ENCODE measurements around the gene GATD1.

GATD1 gene

GRCh38 chr11:813072-813455, 35.8 kb upstream of the GATD1 start:
- H3K4me2 ChIP-seq (ENCODE audit: low read length) = no peak overlapping the region
- WGBS (ENCODE audit: extremely low coverage, insufficient coverage, low lambda C conversion rate) = no CpG with 5 or more reads among the region's 6 CpGs
- peaks cover 19% of the 10 kb centered on the region for H3K36me3 ChIP-seq (ENCODE audit: control insufficient read depth, insufficient read depth, low read length)
- H3K4ac ChIP-seq (ENCODE audit: low read depth, low read length) = no peak overlapping the region
- no peak overlapping the region for H2BK120ac ChIP-seq (ENCODE audit: low read depth, low read length)
- H3K79me1 ChIP-seq (ENCODE audit: low read length) = peaks cover 19% of the 10 kb centered on the region
- H3K23ac ChIP-seq (ENCODE audit: low read length) = no peak overlapping the region
- H3K4me3 ChIP-seq (ENCODE audit: low read length) = no peak overlapping the region
- H3K79me2 ChIP-seq (ENCODE audit: control insufficient read depth, insufficient read depth, low read length) = peaks cover 33% of the 10 kb centered on the region
- H2BK5ac ChIP-seq (ENCODE audit: low read length) = no peak overlapping the region
- H3K56ac ChIP-seq (ENCODE audit: low read length) = no peak overlapping the region
- no peak for DNase-seq
- H3K27ac ChIP-seq (ENCODE audit: low read depth, low read length) = no peak overlapping the region
- no peaks in the 10 kb centered on the region for H3K27me3 ChIP-seq (ENCODE audit: insufficient read depth, low read length, poor library complexity)
- H4K8ac ChIP-seq (ENCODE audit: low read depth, low read length) = no peak overlapping the region
- H3K4me1 ChIP-seq (ENCODE audit: control insufficient read depth, low read depth, low read length) = peaks cover 3% of the 10 kb centered on the region
- H2BK15ac ChIP-seq (replicated peaks; ENCODE audit: low read depth) = no peak overlapping the region
- no peak overlapping the region for H3K9ac ChIP-seq (ENCODE audit: low read length)
- H3K18ac ChIP-seq (ENCODE audit: low read length) = no peak overlapping the region
- no peak overlapping the region for H4K5ac ChIP-seq (ENCODE audit: low read length)
- H2AK5ac ChIP-seq (ENCODE audit: low read length) = no peak overlapping the region

- Histone ChIP-seq H2BK15ac (replicated peaks; ENCODE audit: low read depth) (no peak overlapping the region), H3K18ac (ENCODE audit: low read length) (no peak overlapping the region), H3K79me2 (ENCODE audit: control insufficient read depth, insufficient read depth, low read length) (peaks cover 33% of the 10 kb centered on the region), H4K8ac (ENCODE audit: low read depth, low read length) (no peak overlapping the region), H3K23ac (ENCODE audit: low read length) (no peak overlapping the region), H3K27ac (ENCODE audit: low read depth, low read length) (no peak overlapping the region), H3K4ac (ENCODE audit: low read depth, low read length) (no peak overlapping the region), H3K4me2 (ENCODE audit: low read length) (no peak overlapping the region), H2BK5ac (ENCODE audit: low read length) (no peak overlapping the region), H3K9ac (ENCODE audit: low read length) (peak overlapping the region; percentile 99), H2BK120ac (ENCODE audit: low read depth, low read length) (no peak overlapping the region), H3K4me3 (ENCODE audit: low read length) (no peak overlapping the region), H3K79me1 (ENCODE audit: low read length) (peaks cover 19% of the 10 kb centered on the region), H4K5ac (ENCODE audit: low read length) (no peak overlapping the region), H2AK5ac (ENCODE audit: low read length) (no peak overlapping the region), H3K4me1 (ENCODE audit: control insufficient read depth, low read depth, low read length) (peaks cover 3% of the 10 kb centered on the region), H3K27me3 (ENCODE audit: insufficient read depth, low read length, poor library complexity) (no peaks in the 10 kb centered on the region), H3K56ac (ENCODE audit: low read length) (peak overlapping the region; percentile 42), H3K36me3 (ENCODE audit: control insufficient read depth, insufficient read depth, low read length) (peaks cover 19% of the 10 kb centered on the region)
- no peak for DNase-seq
- no CpG with 5 or more reads among the region's 3 CpGs for whole genome bisulfite sequencing (ENCODE audit: extremely low coverage, insufficient coverage, low lambda C conversion rate)
Observed at GRCh38 chr11:812390-812789, 35.1 kb upstream of the GATD1 start.

GRCh38 chr11:811446-812245, 34.4 kb upstream of the GATD1 start:
- H3K4me1 ChIP-seq (ENCODE audit: control insufficient read depth, low read depth, low read length) = peaks cover 3% of the 10 kb centered on the region
- peak overlapping the region; percentile 98 for H3K4me3 ChIP-seq (ENCODE audit: low read length)
- no peak overlapping the region for H2AK5ac ChIP-seq (ENCODE audit: low read length)
- no peak overlapping the region for H4K5ac ChIP-seq (ENCODE audit: low read length)
- no peak overlapping the region for H3K27ac ChIP-seq (ENCODE audit: low read depth, low read length)
- H2BK5ac ChIP-seq (ENCODE audit: low read length) = no peak overlapping the region
- peaks cover 19% of the 10 kb centered on the region for H3K36me3 ChIP-seq (ENCODE audit: control insufficient read depth, insufficient read depth, low read length)
- no peak overlapping the region for H3K23ac ChIP-seq (ENCODE audit: low read length)
- H3K27me3 ChIP-seq (ENCODE audit: insufficient read depth, low read length, poor library complexity) = no peaks in the 10 kb centered on the region
- no peak overlapping the region for H3K18ac ChIP-seq (ENCODE audit: low read length)
- DNase-seq = peak; percentile 47
- H4K8ac ChIP-seq (ENCODE audit: low read depth, low read length) = no peak overlapping the region
- H2BK15ac ChIP-seq (replicated peaks; ENCODE audit: low read depth) = no peak overlapping the region
- peak overlapping the region; percentile 78 for H3K4me2 ChIP-seq (ENCODE audit: low read length)
- H3K9ac ChIP-seq (ENCODE audit: low read length) = peak overlapping the region; percentile 99
- peaks cover 33% of the 10 kb centered on the region for H3K79me2 ChIP-seq (ENCODE audit: control insufficient read depth, insufficient read depth, low read length)
- H3K79me1 ChIP-seq (ENCODE audit: low read length) = peaks cover 19% of the 10 kb centered on the region
- no peak overlapping the region for H2BK120ac ChIP-seq (ENCODE audit: low read depth, low read length)
- peak overlapping the region; percentile 100 for H3K56ac ChIP-seq (ENCODE audit: low read length)
- WGBS (ENCODE audit: extremely low coverage, insufficient coverage, low lambda C conversion rate) = no CpG with 5 or more reads among the region's 14 CpGs
- no peak overlapping the region for H3K4ac ChIP-seq (ENCODE audit: low read depth, low read length)

GRCh38 chr11:810040-810567, 32.8 kb upstream of the GATD1 start:
- H3K56ac ChIP-seq (ENCODE audit: low read length) = peak overlapping the region; percentile 100
- WGBS (ENCODE audit: extremely low coverage, insufficient coverage, low lambda C conversion rate) = no CpG with 5 or more reads among the region's 55 CpGs
- no peak overlapping the region for H2BK120ac ChIP-seq (ENCODE audit: low read depth, low read length)
- peak overlapping the region; percentile 29 for H3K27ac ChIP-seq (ENCODE audit: low read depth, low read length)
- peak overlapping the region; percentile 66 for H3K4ac ChIP-seq (ENCODE audit: low read depth, low read length)
- H2AK5ac ChIP-seq (ENCODE audit: low read length) = peak overlapping the region; percentile 51
- H2BK5ac ChIP-seq (ENCODE audit: low read length) = no peak overlapping the region
- no peak overlapping the region for H4K5ac ChIP-seq (ENCODE audit: low read length)
- no peaks in the 10 kb centered on the region for H3K27me3 ChIP-seq (ENCODE audit: insufficient read depth, low read length, poor library complexity)
- peaks cover 3% of the 10 kb centered on the region for H3K4me1 ChIP-seq (ENCODE audit: control insufficient read depth, low read depth, low read length)
- H4K8ac ChIP-seq (ENCODE audit: low read depth, low read length) = no peak overlapping the region
- peaks cover 19% of the 10 kb centered on the region for H3K36me3 ChIP-seq (ENCODE audit: control insufficient read depth, insufficient read depth, low read length)
- no peak overlapping the region for H3K23ac ChIP-seq (ENCODE audit: low read length)
- H3K4me3 ChIP-seq (ENCODE audit: low read length) = peak overlapping the region; percentile 98
- H2BK15ac ChIP-seq (replicated peaks; ENCODE audit: low read depth) = no peak overlapping the region
- peak overlapping the region; percentile 8 for H3K18ac ChIP-seq (ENCODE audit: low read length)
- H3K79me1 ChIP-seq (ENCODE audit: low read length) = peaks cover 19% of the 10 kb centered on the region
- peaks cover 33% of the 10 kb centered on the region for H3K79me2 ChIP-seq (ENCODE audit: control insufficient read depth, insufficient read depth, low read length)
- peak overlapping the region; percentile 78 for H3K4me2 ChIP-seq (ENCODE audit: low read length)
- H3K9ac ChIP-seq (ENCODE audit: low read length) = peak overlapping the region; percentile 99
- no peak for DNase-seq

- peak within 1 kb of the TSS; percentile 98 for H3K4me3 ChIP-seq (ENCODE audit: low read length)
- no peak within 1 kb of the TSS for H2BK15ac ChIP-seq (replicated peaks; ENCODE audit: low read depth)
- no peaks in the 10 kb centered on the region for H3K27me3 ChIP-seq (ENCODE audit: insufficient read depth, low read length, poor library complexity)
- H3K79me1 ChIP-seq (ENCODE audit: low read length) = peaks cover 19% of the 10 kb centered on the region
- H3K23ac ChIP-seq (ENCODE audit: low read length) = peak within 1 kb of the TSS; percentile 90
- DNase-seq = peak; percentile 98
- peak within 1 kb of the TSS; percentile 59 for H4K5ac ChIP-seq (ENCODE audit: low read length)
- peak within 1 kb of the TSS; percentile 89 for H3K27ac ChIP-seq (ENCODE audit: low read depth, low read length)
- peak within 1 kb of the TSS; percentile 73 for H3K4ac ChIP-seq (ENCODE audit: low read depth, low read length)
- H3K56ac ChIP-seq (ENCODE audit: low read length) = peak within 1 kb of the TSS; percentile 100
- peaks cover 19% of the 10 kb centered on the region for H3K36me3 ChIP-seq (ENCODE audit: control insufficient read depth, insufficient read depth, low read length)
- no peak within 1 kb of the TSS for H2BK120ac ChIP-seq (ENCODE audit: low read depth, low read length)
- H4K8ac ChIP-seq (ENCODE audit: low read depth, low read length) = no peak within 1 kb of the TSS
- H3K4me1 ChIP-seq (ENCODE audit: control insufficient read depth, low read depth, low read length) = peaks cover 5% of the 10 kb centered on the region
- H2BK5ac ChIP-seq (ENCODE audit: low read length) = peak within 1 kb of the TSS; percentile 100
- peak within 1 kb of the TSS; percentile 99 for H3K9ac ChIP-seq (ENCODE audit: low read length)
- H3K18ac ChIP-seq (ENCODE audit: low read length) = peak within 1 kb of the TSS; percentile 43
- H3K79me2 ChIP-seq (ENCODE audit: control insufficient read depth, insufficient read depth, low read length) = peaks cover 33% of the 10 kb centered on the region
- peak within 1 kb of the TSS; percentile 78 for H3K4me2 ChIP-seq (ENCODE audit: low read length)
- H2AK5ac ChIP-seq (ENCODE audit: low read length) = peak within 1 kb of the TSS; percentile 90
- no CpG with 5 or more reads among the region's 81 CpGs for WGBS (ENCODE audit: extremely low coverage, insufficient coverage, low lambda C conversion rate)
Observed at GRCh38 chr11:809287-810039, 32.2 kb upstream of the GATD1 start, which contains the start of gene RPLP2. Gene RPLP2 (plus strand): TSS chr11:809967. CDS start chr11:810235, 268 bp downstream.

Measured in mesendoderm (in vitro differentiated cells).